Neuronal stem cell (in vitro differentiated cells): ENCODE measurements around the gene ZP1.

ENCODE experiments used
- DNase-seq: peaks from one replicate; pipeline ENCODE4 v3.0.0-alpha.2; 2013; ENCODE audit warnings: low spot score
- H2AFZ ChIP-seq: one replicate; pipeline ENCODE4 v1.6.1; 2013; ENCODE audit warnings: mild to moderate bottlenecking, low read length, inconsistent platforms
- H2AK5ac ChIP-seq: 2 replicates; pipeline ENCODE4 v1.6.1; 2013; ENCODE audit warnings: low read depth, mild to moderate bottlenecking, inconsistent platforms, low read length, moderate library complexity, mixed read lengths
- H2BK120ac ChIP-seq: 2 replicates; pipeline ENCODE4 v1.6.1; 2013; ENCODE audit warnings: low read depth, mild to moderate bottlenecking, inconsistent platforms, low read length, moderate library complexity, mixed read lengths
- H2BK12ac ChIP-seq: one replicate; pipeline ENCODE4 v1.6.1; 2013; ENCODE audit warnings: low read length, inconsistent platforms
- H2BK15ac ChIP-seq: 2 replicates; pipeline ENCODE4 v1.6.1; 2013; ENCODE audit warnings: mild to moderate bottlenecking, low read length, inconsistent platforms, mixed read lengths
- H2BK5ac ChIP-seq: one replicate; pipeline ENCODE4 v1.6.1; 2013; ENCODE audit warnings: inconsistent platforms, mild to moderate bottlenecking, low read length, moderate library complexity
- H3K14ac ChIP-seq: one replicate; pipeline ENCODE4 v1.6.1; 2013; ENCODE audit warnings: low read length, inconsistent platforms
- H3K18ac ChIP-seq: 2 replicates; pipeline ENCODE4 v1.6.1; 2013; ENCODE audit warnings: low read length, inconsistent platforms
- H3K23ac ChIP-seq: 2 replicates; pipeline ENCODE4 v1.6.1; 2013; ENCODE audit warnings: low read depth, mild to moderate bottlenecking, mixed read lengths, low read length, inconsistent platforms; ENCODE audit not compliant: poor library complexity
- H3K27ac ChIP-seq: replicated peaks from 3 replicates; pipeline ENCODE4 v1.5.1; 2013; ENCODE audit warnings: low read length, inconsistent platforms
- H3K27me3 ChIP-seq, 3 experiments: 2 replicates each; pipeline ENCODE4 v1.6.1; 2013; ENCODE audit warnings: low read length in 3 of 3, mild to moderate bottlenecking in 2 of 3, inconsistent platforms in 1 of 3, low read depth in 1 of 3, mixed read lengths in 1 of 3, moderate library complexity in 1 of 3; ENCODE audit not compliant: control insufficient read depth in 3 of 3, insufficient read depth in 3 of 3
- H3K36me3 ChIP-seq, 2 donors: replicated peaks in 1 of 2; 2 replicates each; pipeline ENCODE4 v1.6.1; 2013; ENCODE audit warnings: low read length in 2 of 2; ENCODE audit not compliant: control insufficient read depth in 2 of 2, insufficient read depth in 2 of 2
- H3K4ac ChIP-seq: 2 replicates; pipeline ENCODE4 v1.6.1; 2013; ENCODE audit warnings: inconsistent platforms, mild to moderate bottlenecking, low read length, moderate library complexity
- H3K4me1 ChIP-seq, 2 donors: 1 replicate in 1 of 2; 2 replicates in 1 of 2; pipeline ENCODE4 v1.6.1; 2013; ENCODE audit warnings: low read length in 2 of 2, low read depth in 1 of 2; ENCODE audit not compliant: control insufficient read depth in 2 of 2, insufficient read depth in 1 of 2
- H3K4me2 ChIP-seq: one replicate; pipeline ENCODE4 v1.6.1; 2013; ENCODE audit warnings: mild to moderate bottlenecking, low read length, inconsistent platforms; ENCODE audit not compliant: insufficient read depth, poor library complexity, severe bottlenecking
- H3K4me3 ChIP-seq, 2 donors: 2 replicates each; pipeline ENCODE4 v1.5.1; 2013; ENCODE audit warnings: low read length in 2 of 2, mild to moderate bottlenecking in 2 of 2, inconsistent platforms in 1 of 2, moderate library complexity in 1 of 2
- H3K79me1 ChIP-seq: one replicate; pipeline ENCODE4 v1.6.1; 2013; ENCODE audit warnings: low read depth, mild to moderate bottlenecking, inconsistent platforms, low read length, moderate library complexity
- H3K9ac ChIP-seq: one replicate; pipeline ENCODE4 v1.6.1; 2013; ENCODE audit warnings: mild to moderate bottlenecking, low read depth, low read length, inconsistent platforms; ENCODE audit not compliant: poor library complexity
- H3K9me3 ChIP-seq, 2 donors: replicated peaks in 1 of 2; 2 replicates each; pipeline versions ENCODE3 to v1.6.1; 2013; ENCODE audit warnings: low read length in 2 of 2, mild to moderate bottlenecking in 2 of 2, inconsistent platforms in 1 of 2, low read depth in 1 of 2, mixed read lengths in 1 of 2, moderate library complexity in 1 of 2; ENCODE audit not compliant: control insufficient read depth in 2 of 2, insufficient read depth in 1 of 2
- H4K8ac ChIP-seq: one replicate; pipeline ENCODE4 v1.6.1; 2013; ENCODE audit warnings: low read depth, mild to moderate bottlenecking, inconsistent platforms, low read length, moderate library complexity
- H4K91ac ChIP-seq: one replicate; pipeline ENCODE4 v1.6.1; 2013; ENCODE audit warnings: low read length, low read depth, mild to moderate bottlenecking, inconsistent platforms; ENCODE audit not compliant: poor library complexity
- WGBS, 2 donors: extraction: QIAGEN DNeasy Blood & Tissue Kit; methylation state at CpG; one replicate each; pipeline ENCODE4 v1.1.7; 2013; ENCODE audit warnings: missing lambda C conversion rate in 2 of 2, mixed read lengths in 1 of 2; ENCODE audit not compliant: insufficient read length in 2 of 2, insufficient replicate concordance in 1 of 2; ENCODE audit errors: extremely low coverage in 2 of 2; 5-methylcytosine and 5-hydroxymethylcytosine counted together

Gene ZP1

GRCh38 chr11:60915248-60915914 is 48.0 kb downstream of the ZP1 start:
- peak overlapping the region; percentile 38 to 82 for H3K4me3 ChIP-seq
- WGBS, 2 donors = no CpG with 5 or more reads among the region's 17 CpGs
- peak overlapping the region; percentile 20 for H2BK120ac ChIP-seq
- H3K9ac ChIP-seq = peak overlapping the region; percentile 79
- H3K18ac ChIP-seq = peak overlapping the region; percentile 91
- H3K4me2 ChIP-seq = peak overlapping the region; percentile 91
- H4K8ac ChIP-seq = peak overlapping the region; percentile 4
- H3K23ac ChIP-seq = peak overlapping the region; percentile 14
- peak overlapping the region; percentile 65 for H2BK12ac ChIP-seq
- no peak overlapping the region for H3K14ac ChIP-seq
- peaks cover 9% of the 10 kb centered on the region for H3K79me1 ChIP-seq
- H3K4me1 ChIP-seq = peaks cover 21 to 22% of the 10 kb centered on the region in 2 donors
- H3K27me3 ChIP-seq = no peaks in the 10 kb centered on the region
- H3K4ac ChIP-seq = no peak overlapping the region
- no peak overlapping the region for H4K91ac ChIP-seq
- H2BK5ac ChIP-seq = no peak overlapping the region
- peak overlapping the region; percentile 97 for H2AFZ ChIP-seq
- H3K27ac ChIP-seq = peak overlapping the region; percentile 99
- no peaks in the 10 kb centered on the region for H3K9me3 ChIP-seq
- H3K36me3 ChIP-seq = peaks cover 10 to 45% of the 10 kb centered on the region in 2 donors
- H2AK5ac ChIP-seq = peak overlapping the region; percentile 91
- DNase-seq = peak; percentile 77
- H2BK15ac ChIP-seq = peak overlapping the region; percentile 30

- H3K4me1 ChIP-seq = peaks cover 21 to 22% of the 10 kb centered on the region in 2 donors
- H2AK5ac ChIP-seq = peak overlapping the region; percentile 1
- DNase-seq = no peak
- no peak overlapping the region for H2BK120ac ChIP-seq
- H3K23ac ChIP-seq = no peak overlapping the region
- H3K27ac ChIP-seq = no peak overlapping the region
- no peak overlapping the region for H3K4me2 ChIP-seq
- no peak overlapping the region for H4K8ac ChIP-seq
- H2AFZ ChIP-seq = no peak overlapping the region
- H3K14ac ChIP-seq = no peak overlapping the region
- H3K36me3 ChIP-seq = peaks cover 22 to 59% of the 10 kb centered on the region in 2 donors
- no peaks in the 10 kb centered on the region for H3K27me3 ChIP-seq
- WGBS, 2 donors = no CpG with 5 or more reads among the region's 3 CpGs
- H3K4ac ChIP-seq = no peak overlapping the region
- no peak overlapping the region for H4K91ac ChIP-seq
- H3K9me3 ChIP-seq = no peaks in the 10 kb centered on the region
- H3K18ac ChIP-seq = no peak overlapping the region
- no peak overlapping the region for H3K4me3 ChIP-seq
- H3K79me1 ChIP-seq = peaks cover 9% of the 10 kb centered on the region
- H2BK5ac ChIP-seq = no peak overlapping the region
- H3K9ac ChIP-seq = no peak overlapping the region
- H2BK12ac ChIP-seq = no peak overlapping the region
- no peak overlapping the region for H2BK15ac ChIP-seq
Measured at GRCh38 chr11:60916669-60917206, 49.4 kb downstream of the ZP1 start.

- WGBS, 2 donors = no CpG with 5 or more reads among the region's 1 CpG
- Histone ChIP-seq H3K79me1 (peaks cover 9% of the 10 kb centered on the region), H3K18ac (no peak overlapping the region), H3K4me1 (peaks cover 19% of the 10 kb centered on the region in 2 donors), H2BK15ac (no peak overlapping the region), H2AK5ac (no peak overlapping the region), H3K14ac (no peak overlapping the region), H3K9me3 (no peaks in the 10 kb centered on the region), H3K27me3 (no peaks in the 10 kb centered on the region), H4K8ac (no peak overlapping the region), H2BK120ac (no peak overlapping the region), H2BK12ac (no peak overlapping the region), H2AFZ (no peak overlapping the region), H3K4me2 (no peak overlapping the region), H3K36me3 (peaks cover 25 to 64% of the 10 kb centered on the region in 2 donors), H3K4me3 (no peak overlapping the region), H3K27ac (no peak overlapping the region), H2BK5ac (no peak overlapping the region), H3K23ac (no peak overlapping the region), H3K4ac (no peak overlapping the region), H3K9ac (no peak overlapping the region), H4K91ac (no peak overlapping the region)
- DNase-seq = no peak
Measured at GRCh38 chr11:60917267-60917666, 49.9 kb downstream of the ZP1 start.

- Histone ChIP-seq H3K9me3 (no peaks in the 10 kb centered on the region), H4K91ac (no peak overlapping the region), H3K4me2 (no peak overlapping the region), H3K27ac (no peak overlapping the region), H3K23ac (no peak overlapping the region), H4K8ac (no peak overlapping the region), H3K14ac (no peak overlapping the region), H3K79me1 (peaks cover 9% of the 10 kb centered on the region), H2AK5ac (no peak overlapping the region), H3K4me3 (no peak overlapping the region), H3K27me3 (no peaks in the 10 kb centered on the region), H3K9ac (no peak overlapping the region), H2AFZ (no peak overlapping the region), H3K4me1 (peaks cover 8% of the 10 kb centered on the region in 2 donors), H2BK15ac (no peak overlapping the region), H2BK12ac (no peak overlapping the region), H2BK120ac (no peak overlapping the region), H3K36me3 (peaks cover 32 to 74% of the 10 kb centered on the region in 2 donors), H2BK5ac (no peak overlapping the region), H3K18ac (no peak overlapping the region), H3K4ac (no peak overlapping the region)
- no CpG with 5 or more reads among the region's 4 CpGs for WGBS, 2 donors
- no peak for DNase-seq
Measured at GRCh38 chr11:60918251-60918938, 51.1 kb downstream of the ZP1 start.
